Measurements from ENCODE around the gene GPR21. TPM values are rescaled to one million over a fixed set of nuclear protein-coding genes. Genes with fewer than 3 reads are reported as not detected.

GPR21 gene
- total RNA-seq, 1 donor from 2014 or later, result not detected

DNA sequence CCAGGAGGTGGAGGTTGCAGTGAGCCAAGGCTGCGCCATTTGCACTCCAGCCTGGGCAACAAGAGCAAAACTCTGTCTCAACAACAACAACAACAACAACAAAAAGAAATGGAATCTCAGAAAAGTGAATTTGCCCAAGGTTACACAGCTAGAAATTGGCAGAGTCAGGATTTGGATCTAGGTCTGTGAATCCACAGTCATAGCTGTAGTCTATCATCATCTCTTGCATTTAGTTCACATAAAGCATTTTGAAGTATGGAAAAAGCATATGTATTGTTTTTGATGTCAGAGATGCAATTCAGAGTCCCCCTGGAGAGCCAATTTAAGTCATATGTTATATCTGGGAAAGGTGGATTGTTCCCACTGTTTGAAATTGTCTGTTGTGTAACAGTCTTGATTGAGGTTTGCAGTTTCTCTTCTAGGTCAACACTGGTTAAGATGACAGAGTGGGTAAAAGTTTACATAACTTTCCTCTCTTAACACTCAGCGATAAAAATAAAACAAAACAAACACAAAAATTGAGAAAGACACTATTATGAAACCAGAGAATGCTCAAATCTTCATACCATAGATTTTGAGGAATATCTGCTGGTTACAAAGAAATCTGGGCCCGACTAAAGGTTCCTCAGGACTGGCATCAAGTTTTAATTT is 21.5 kb upstream of the GPR21 start:
- intact Hi-C loops (cut with DNase I), result no loop called here
- Histone ChIP-seq H3K36me3 (peaks cover 0 to 46% of the 10 kb centered on the region in 2 donors), H3K4me1 (no peaks in the 10 kb centered on the region), H3K4me3 (no peak overlapping the region), H3K27ac (no peak overlapping the region), H3K9me3 (no peaks in the 10 kb centered on the region), H3K27me3 (no peaks in the 10 kb centered on the region)
- TF ChIP-seq POLR2AphosphoS5 (IDR thresholded peaks at IDR 0.05; ENCODE audit: insufficient read depth in 1 of 2, low read depth in 1 of 2), result no peak
- no peak for TF ChIP-seq CTCF (IDR thresholded peaks at IDR 0.05)
- DNase-seq (ENCODE audit: extremely low spot score in 2 of 2), result no peak

DNA sequence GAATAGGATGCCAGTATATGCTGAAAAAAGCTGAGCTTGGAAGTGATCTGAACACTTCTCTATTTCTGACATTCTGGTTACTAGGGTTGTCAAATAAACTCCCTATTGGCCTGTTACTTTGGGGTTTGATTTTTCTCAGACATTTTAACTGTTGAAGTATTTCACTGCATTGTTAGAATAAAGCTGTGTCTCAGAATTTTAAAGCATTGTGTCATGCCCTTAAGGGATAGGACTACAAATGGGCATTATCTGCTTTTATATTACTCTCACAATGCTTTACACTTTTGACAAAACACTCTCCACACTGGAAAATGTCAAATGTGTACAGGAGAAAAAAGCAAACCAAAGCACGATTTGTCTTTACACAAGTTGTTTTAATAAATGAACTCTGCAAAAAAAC is 16.8 kb upstream of the GPR21 start:
- no peaks in the 10 kb centered on the region for H3K27me3 ChIP-seq
- TF ChIP-seq POLR2A (IDR thresholded peaks at IDR 0.05) (no peak), POLR2AphosphoS5 (IDR thresholded peaks at IDR 0.05; ENCODE audit: insufficient read depth in 1 of 2, low read depth in 1 of 2) (no peak), CTCF (IDR thresholded peaks at IDR 0.05) (no peak)
- intact Hi-C loops (cut with DNase I), result no loop called here
- H3K27ac ChIP-seq, result no peak overlapping the region
- no peaks in the 10 kb centered on the region for H3K9me3 ChIP-seq
- H3K4me3 ChIP-seq, result no peak overlapping the region
- H3K4me1 ChIP-seq, result no peaks in the 10 kb centered on the region
- peaks cover 0 to 61% of the 10 kb centered on the region in 2 donors for H3K36me3 ChIP-seq
- no peak for DNase-seq (ENCODE audit: extremely low spot score in 2 of 2)

DNA sequence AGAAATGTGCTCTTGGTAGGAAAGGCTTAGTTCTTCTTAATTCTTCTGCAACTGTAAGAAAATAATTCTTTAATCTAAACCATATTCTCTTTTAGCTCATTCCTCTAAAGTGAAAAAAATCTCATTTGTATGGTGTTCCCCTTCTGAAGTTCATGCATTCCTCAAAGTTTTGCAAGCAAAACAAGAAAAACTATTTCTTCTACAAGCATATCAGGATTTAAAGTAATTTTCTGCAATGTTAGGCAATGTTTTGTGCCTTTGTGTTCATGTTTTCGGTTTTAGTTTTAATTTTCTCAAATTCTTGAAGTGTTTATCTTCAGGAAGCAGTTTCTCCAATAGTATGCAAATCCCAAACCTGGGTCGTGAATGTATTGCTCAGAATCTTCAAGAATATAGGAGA is 12.7 kb upstream of the GPR21 start:
- H3K36me3 ChIP-seq, result peaks cover 0 to 63% of the 10 kb centered on the region in 2 donors
- TF ChIP-seq CTCF (IDR thresholded peaks at IDR 0.05) (no peak), POLR2A (IDR thresholded peaks at IDR 0.05) (no peak), POLR2AphosphoS5 (IDR thresholded peaks at IDR 0.05; ENCODE audit: insufficient read depth in 1 of 2, low read depth in 1 of 2) (no peak)

DNA sequence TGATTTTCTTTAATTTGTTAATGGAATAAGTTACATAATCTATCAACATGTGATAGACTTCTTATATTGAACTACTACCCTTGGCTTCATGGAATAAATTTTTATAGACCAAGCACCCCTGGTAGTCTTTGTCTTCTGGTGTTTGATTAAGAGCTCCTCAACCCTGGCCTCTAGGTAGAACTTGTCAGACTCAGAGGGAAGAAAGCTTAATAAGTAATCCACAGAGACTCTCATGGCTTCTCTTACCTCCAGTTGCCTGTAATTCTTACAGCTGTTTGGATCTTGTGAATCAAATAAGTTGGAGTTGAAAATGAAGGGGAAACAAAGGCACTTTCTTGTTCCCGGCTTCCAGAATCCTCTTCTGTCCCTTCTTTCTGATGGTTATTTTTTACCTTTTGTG is 7.0 kb upstream of the GPR21 start:
- no peak overlapping the region for H3K27ac ChIP-seq
- DNase-seq (ENCODE audit: extremely low spot score in 2 of 2), result no peak
- H3K36me3 ChIP-seq, result peaks cover 0 to 30% of the 10 kb centered on the region in 2 donors
- intact Hi-C loops (cut with DNase I), result no loop called here
- no peak for TF ChIP-seq CTCF (IDR thresholded peaks at IDR 0.05)
- no peaks in the 10 kb centered on the region for H3K27me3 ChIP-seq
- H3K4me1 ChIP-seq, result no peaks in the 10 kb centered on the region
- H3K9me3 ChIP-seq, result no peaks in the 10 kb centered on the region
- H3K4me3 ChIP-seq, result no peak overlapping the region

More for the DNA sequence above, 12.7 kb upstream of the GPR21 start:
- intact Hi-C loops (cut with DNase I), result no loop called here
- no peak overlapping the region for H3K27ac ChIP-seq
- no peak for DNase-seq (ENCODE audit: extremely low spot score in 2 of 2)
- no peaks in the 10 kb centered on the region for H3K9me3 ChIP-seq
- no peak overlapping the region for H3K4me3 ChIP-seq
- no peaks in the 10 kb centered on the region for H3K4me1 ChIP-seq
- H3K27me3 ChIP-seq, result no peaks in the 10 kb centered on the region

DNA sequence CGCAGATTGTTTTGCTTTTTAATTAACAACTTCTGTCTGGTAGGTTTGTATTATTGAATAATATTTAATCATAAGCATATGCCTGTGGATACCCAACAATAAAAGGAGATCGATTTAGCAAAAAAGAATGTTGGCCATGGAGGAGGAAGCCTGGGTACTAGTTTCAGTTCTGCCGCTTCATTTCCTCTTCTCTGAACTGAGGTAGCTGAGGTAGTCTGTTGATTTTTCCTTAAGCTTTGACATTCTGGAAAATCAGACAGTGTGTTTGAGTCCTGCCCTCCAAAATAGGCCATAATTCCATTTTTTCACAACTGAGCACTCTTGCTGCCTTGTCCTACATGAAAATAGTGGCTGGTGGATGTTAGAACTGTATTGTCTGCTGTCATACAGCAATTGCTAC is 6.0 kb upstream of the GPR21 start:
- H3K4me3 ChIP-seq, result no peak overlapping the region
- DNase-seq (ENCODE audit: extremely low spot score in 2 of 2), result no peak
- TF ChIP-seq POLR2A (IDR thresholded peaks at IDR 0.05) (no peak), POLR2AphosphoS5 (IDR thresholded peaks at IDR 0.05; ENCODE audit: insufficient read depth in 1 of 2, low read depth in 1 of 2) (no peak), CTCF (IDR thresholded peaks at IDR 0.05) (no peak)
- no peaks in the 10 kb centered on the region for H3K4me1 ChIP-seq
- intact Hi-C loops (cut with DNase I), result no loop called here
- no peaks in the 10 kb centered on the region for H3K27me3 ChIP-seq
- H3K36me3 ChIP-seq, result peaks cover 0 to 24% of the 10 kb centered on the region in 2 donors
- H3K9me3 ChIP-seq, result no peaks in the 10 kb centered on the region
- H3K27ac ChIP-seq, result no peak overlapping the region
